HepG2 (cell line): ENCODE results near the gene INO80B. TPM values are rescaled to one million over a fixed set of nuclear protein-coding genes. Genes with fewer than 3 reads are reported as not detected.

Experiments used
- CENPT ChIP-seq: sonication (generic); formaldehyde crosslinking; IDR thresholded peaks from 2 replicates; pipeline ENCODE4 v1.8.0; 2022; ENCODE audit warnings: low read depth, mild to moderate bottlenecking, moderate library complexity, missing genetic modification reagents
- GATAD2A ChIP-seq: IDR thresholded peaks from 2 replicates; pipeline ENCODE4 v1.6.1; 2016
- HNF1B ChIP-seq: sonication (generic); formaldehyde crosslinking; IDR thresholded peaks from 2 replicates; pipeline ENCODE4 v1.5.1; 2020; ENCODE audit warnings: mild to moderate bottlenecking, moderate library complexity, missing genetic modification reagents
- IRF2 ChIP-seq: IDR thresholded peaks from 2 replicates; pipeline ENCODE4 v1.6.1; 2018; ENCODE audit warnings: missing genetic modification reagents, missing compliant biosample characterization
- KDM2A ChIP-seq: sonication (generic); formaldehyde crosslinking; IDR thresholded peaks from 2 replicates; pipeline ENCODE4 v1.4.0; 2020; ENCODE audit warnings: low read depth, missing genetic modification reagents, borderline replicate concordance
- PREB ChIP-seq: sonication (generic); formaldehyde crosslinking; IDR thresholded peaks from 2 replicates; pipeline ENCODE4 v1.4.0; 2020; ENCODE audit warnings: missing genetic modification reagents
- STAT5B ChIP-seq: sonication (generic); formaldehyde crosslinking; IDR thresholded peaks from 2 replicates; pipeline ENCODE4 v1.4.0; 2020; ENCODE audit warnings: missing genetic modification reagents
- TAF1 ChIP-seq: sonication (generic); formaldehyde crosslinking; IDR thresholded peaks from 2 replicates; pipeline ENCODE4 v1.4.0; 2020; ENCODE audit warnings: missing genetic modification reagents
- ZNF205 ChIP-seq: IDR thresholded peaks from 2 replicates; pipeline ENCODE4 v1.6.1; 2018; ENCODE audit warnings: missing biosample characterization, missing genetic modification reagents
- ZNF549 ChIP-seq: sonication (generic); formaldehyde crosslinking; IDR thresholded peaks from 2 replicates; pipeline ENCODE4 v1.5.0; 2020; ENCODE audit warnings: missing genetic modification reagents
- ZNF883 ChIP-seq: sonication (generic); formaldehyde crosslinking; IDR thresholded peaks from 2 replicates; pipeline ENCODE4 v1.5.1; 2020; ENCODE audit warnings: mild to moderate bottlenecking, missing genetic modification reagents; ENCODE audit errors: not compliant biosample characterization
- polyA plus RNA-seq, 8 experiments: library from polyadenylated mRNA; depleted of rRNA in 3 of 8; stranded (reverse) in 7 of 8; unstranded in 1 of 8; fragments of >200 nt; fragmentation: Illumina TruSeq in 4 of 8; extraction: Trizol in 4 of 8; gene quantifications; 2 replicates each; pipeline versions ENCODE4 v1.2.1 to v1.2.3, GENCODE V29; 2011 to 2016; ENCODE audit warnings: low read depth in 4 of 8, missing spikeins in 1 of 8, mixed read lengths in 1 of 8; ENCODE audit not compliant: insufficient read depth in 1 of 8
- total RNA-seq, 5 experiments: library from RNA; depleted of rRNA; stranded (reverse); fragments of >200 nt; fragmentation: Illumina TruSeq; extraction: Trizol; gene quantifications; 2 replicates each; pipeline ENCODE4 v1.2.3, GENCODE V29; 2016; ENCODE audit warnings: low read depth in 1 of 5
- TF ChIP-seq, protein P1 (sequence below): sonication (generic); formaldehyde crosslinking; IDR thresholded peaks from 2 replicates; pipeline ENCODE4 v1.8.0; 2023; ENCODE audit warnings: mild to moderate bottlenecking, missing genetic modification reagents
- TF ChIP-seq, protein P2 (sequence below): sonication (generic); formaldehyde crosslinking; IDR thresholded peaks from 2 replicates; pipeline ENCODE4 v1.5.1; 2020; ENCODE audit warnings: mild to moderate bottlenecking, missing genetic modification reagents
- TF ChIP-seq, protein P3 (sequence below), 2 experiments: fragments of 450-650 bp in 1 of 2; sonication (generic) in 1 of 2; formaldehyde crosslinking; IDR thresholded peaks; 2 replicates each; pipeline versions ENCODE4 v1.5.0 to v1.8.0; 2020 to 2022; ENCODE audit warnings: mild to moderate bottlenecking in 1 of 2, missing genetic modification reagents in 1 of 2
- TF ChIP-seq, protein P4 (sequence below): sonication (generic); formaldehyde crosslinking; IDR thresholded peaks from 2 replicates; pipeline ENCODE4 v1.8.1; 2023; ENCODE audit warnings: mild to moderate bottlenecking, moderate library complexity, missing genetic modification reagents
- TF ChIP-seq, protein P5 (sequence below): sonication (generic); formaldehyde crosslinking; IDR thresholded peaks from 2 replicates; pipeline ENCODE4 v1.9.0; 2022; ENCODE audit warnings: missing genetic modification reagents, mild to moderate bottlenecking, borderline replicate concordance

INO80B gene
- total and polyA plus RNA-seq, 2 of the 13 experiments (the other 11 are each of a cell fraction or from before 2014, with no cell fraction given), result 6.2 to 14.5 TPM

- TF ChIP-seq HNF1B (peak; percentile 85), GATAD2A (no peak), PREB (no peak), STAT5B (no peak), ZNF205 (peak; percentile 64; the same call in 1 of the 2 replicates), TAF1 (peak; percentile 33; the same call in 1 of the 2 replicates), ZNF883 (CRISPR knock-in tag) (peak; percentile 6), CENPT (CRISPR knock-in tag) (no peak), IRF2 (CRISPR knock-in tag) (peak; percentile 4; the same call in 1 of the 2 replicates), ZNF549 (CRISPR knock-in tag) (no peak), KDM2A (CRISPR knock-in tag) (peak; percentile 92)
- TF ChIP-seq, protein P1, sequence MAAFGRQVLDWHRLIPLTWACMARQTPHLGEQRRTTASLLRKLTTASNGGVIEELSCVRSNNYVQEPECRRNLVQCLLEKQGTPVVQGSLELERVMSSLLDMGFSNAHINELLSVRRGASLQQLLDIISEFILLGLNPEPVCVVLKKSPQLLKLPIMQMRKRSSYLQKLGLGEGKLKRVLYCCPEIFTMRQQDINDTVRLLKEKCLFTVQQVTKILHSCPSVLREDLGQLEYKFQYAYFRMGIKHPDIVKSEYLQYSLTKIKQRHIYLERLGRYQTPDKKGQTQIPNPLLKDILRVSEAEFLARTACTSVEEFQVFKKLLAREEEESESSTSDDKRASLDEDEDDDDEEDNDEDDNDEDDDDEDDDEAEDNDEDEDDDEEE, result peak; percentile 78; the same call in 1 of the 2 replicates
- TF ChIP-seq, protein P2, sequence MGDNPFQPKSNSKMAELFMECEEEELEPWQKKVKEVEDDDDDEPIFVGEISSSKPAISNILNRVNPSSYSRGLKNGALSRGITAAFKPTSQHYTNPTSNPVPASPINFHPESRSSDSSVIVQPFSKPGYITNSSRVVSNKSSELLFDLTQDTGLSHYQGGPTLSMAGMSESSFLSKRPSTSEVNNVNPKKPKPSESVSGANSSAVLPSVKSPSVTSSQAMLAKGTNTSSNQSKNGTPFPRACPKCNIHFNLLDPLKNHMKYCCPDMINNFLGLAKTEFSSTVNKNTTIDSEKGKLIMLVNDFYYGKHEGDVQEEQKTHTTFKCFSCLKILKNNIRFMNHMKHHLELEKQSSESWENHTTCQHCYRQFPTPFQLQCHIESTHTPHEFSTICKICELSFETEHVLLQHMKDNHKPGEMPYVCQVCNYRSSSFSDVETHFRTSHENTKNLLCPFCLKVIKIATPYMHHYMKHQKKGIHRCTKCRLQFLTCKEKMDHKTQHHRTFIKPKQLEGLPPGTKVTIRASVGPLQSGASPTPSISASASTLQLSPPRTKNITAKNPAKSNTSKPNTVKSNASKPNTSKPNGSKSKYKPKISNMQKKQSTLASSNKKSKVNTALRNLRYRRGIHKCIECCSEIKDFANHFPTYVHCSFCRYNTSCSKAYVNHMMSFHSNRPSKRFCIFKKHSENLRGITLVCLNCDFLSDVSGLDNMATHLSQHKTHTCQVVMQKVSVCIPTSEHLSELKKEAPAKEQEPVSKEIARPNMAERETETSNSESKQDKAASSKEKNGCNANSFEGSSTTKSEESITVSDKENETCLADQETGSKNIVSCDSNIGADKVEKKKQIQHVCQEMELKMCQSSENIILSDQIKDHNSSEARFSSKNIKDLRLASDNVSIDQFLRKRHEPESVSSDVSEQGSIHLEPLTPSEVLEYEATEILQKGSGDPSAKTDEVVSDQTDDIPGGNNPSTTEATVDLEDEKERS, result no peak
- TF ChIP-seq, protein P3, sequence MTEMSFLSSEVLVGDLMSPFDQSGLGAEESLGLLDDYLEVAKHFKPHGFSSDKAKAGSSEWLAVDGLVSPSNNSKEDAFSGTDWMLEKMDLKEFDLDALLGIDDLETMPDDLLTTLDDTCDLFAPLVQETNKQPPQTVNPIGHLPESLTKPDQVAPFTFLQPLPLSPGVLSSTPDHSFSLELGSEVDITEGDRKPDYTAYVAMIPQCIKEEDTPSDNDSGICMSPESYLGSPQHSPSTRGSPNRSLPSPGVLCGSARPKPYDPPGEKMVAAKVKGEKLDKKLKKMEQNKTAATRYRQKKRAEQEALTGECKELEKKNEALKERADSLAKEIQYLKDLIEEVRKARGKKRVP (CRISPR knock-in tag; IDR thresholded peaks at IDR 0.05), result no peak
- TF ChIP-seq, protein P4, sequence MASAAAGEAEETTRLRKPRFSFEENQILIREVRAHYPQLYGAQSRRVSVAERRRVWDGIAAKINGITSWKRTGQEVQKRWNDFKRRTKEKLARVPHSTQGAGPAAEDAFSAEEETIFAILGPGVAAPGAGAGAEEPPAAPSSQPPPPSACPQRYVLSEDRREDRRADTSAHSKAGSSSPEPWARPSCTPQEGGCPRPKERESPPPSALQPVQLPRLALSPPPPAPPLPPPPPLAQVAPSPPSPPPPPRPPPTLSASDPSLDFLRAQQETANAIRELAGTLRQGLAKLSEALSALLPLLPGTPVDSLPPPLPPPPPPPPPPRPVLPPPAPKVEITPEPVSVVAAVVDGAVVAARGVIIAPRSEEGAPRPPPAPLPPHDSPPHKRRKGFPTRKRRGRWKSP (CRISPR knock-in tag), result peak; percentile 54
- TF ChIP-seq, protein P5, sequence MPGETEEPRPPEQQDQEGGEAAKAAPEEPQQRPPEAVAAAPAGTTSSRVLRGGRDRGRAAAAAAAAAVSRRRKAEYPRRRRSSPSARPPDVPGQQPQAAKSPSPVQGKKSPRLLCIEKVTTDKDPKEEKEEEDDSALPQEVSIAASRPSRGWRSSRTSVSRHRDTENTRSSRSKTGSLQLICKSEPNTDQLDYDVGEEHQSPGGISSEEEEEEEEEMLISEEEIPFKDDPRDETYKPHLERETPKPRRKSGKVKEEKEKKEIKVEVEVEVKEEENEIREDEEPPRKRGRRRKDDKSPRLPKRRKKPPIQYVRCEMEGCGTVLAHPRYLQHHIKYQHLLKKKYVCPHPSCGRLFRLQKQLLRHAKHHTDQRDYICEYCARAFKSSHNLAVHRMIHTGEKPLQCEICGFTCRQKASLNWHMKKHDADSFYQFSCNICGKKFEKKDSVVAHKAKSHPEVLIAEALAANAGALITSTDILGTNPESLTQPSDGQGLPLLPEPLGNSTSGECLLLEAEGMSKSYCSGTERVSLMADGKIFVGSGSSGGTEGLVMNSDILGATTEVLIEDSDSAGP, result peak; percentile 53; the same call in 1 of the 2 replicates
Measured at GRCh38 chr2:74424139-74424992, 30.5 kb upstream of the INO80B start (continued).
